Measurements from ENCODE around the gene LBH. TPM values are rescaled to one million over a fixed set of nuclear protein-coding genes. Genes with fewer than 3 reads are reported as not detected.

LBH gene
- total RNA-seq, 1 experiment from 2014 or later = 1.2 TPM

GRCh38 chr2:30275256-30275655, 43.9 kb downstream of the LBH start:
- ATAC-seq (no peak), DNase-seq (ENCODE audit: low read depth, low spot score) (no peak)
- no peaks in the 10 kb centered on the region for H3K9me2 ChIP-seq (ENCODE audit: insufficient read depth)
- H2AFZ ChIP-seq (ENCODE audit: low read depth, low read length, poor library complexity, severe bottlenecking) = peak overlapping the region; percentile 5
- no peak overlapping the region for H3K27ac ChIP-seq (ENCODE audit: low read depth, low read length)
- ChIA-PET CTCF (no interaction called here), RAD21 (ENCODE audit: low non-redundant PET in 1 of 2, low total read pairs in 2 of 2, uncharacterized antibody in 2 of 2, unreplicated experiment in 2 of 2) (no interaction called here), POLR2A (no interaction called here)
- peaks cover 22 to 28% of the 10 kb centered on the region in 2 experiments for H3K4me1 ChIP-seq (ENCODE audit: control insufficient read depth in 1 of 2, insufficient read depth in 2 of 2, low read length in 2 of 2)
- no peaks in the 10 kb centered on the region for H3K9me3 ChIP-seq (ENCODE audit: control insufficient read depth in 1 of 2, insufficient read depth in 1 of 2, low read depth in 1 of 2, low read length in 2 of 2)
- intact Hi-C loops (cut with micrococcal nuclease) = no loop called here
- H3K9ac ChIP-seq (ENCODE audit: low read length) = no peak overlapping the region
- no peaks in the 10 kb centered on the region for H3K36me3 ChIP-seq (ENCODE audit: control insufficient read depth in 1 of 2, insufficient read depth in 2 of 2, low read length in 2 of 2)
- H4K20me1 ChIP-seq (ENCODE audit: insufficient read depth) = no peaks in the 10 kb centered on the region
- H3K27me3 ChIP-seq (ENCODE audit: insufficient read depth, low read length) = no peaks in the 10 kb centered on the region; the same call in 1 of the 2 replicates
- no TSS peak for BruUV-seq (replicated peaks)
- TF ChIP-seq CTCF (IDR thresholded peaks at IDR 0.05 in 2 of 3, conservative IDR thresholded peaks at IDR 0.05 in 1 of 3; ENCODE audit: borderline replicate concordance in 1 of 3, insufficient read depth in 1 of 3, low read depth in 2 of 3, low read length in 2 of 3) (no peak), REST (IDR thresholded peaks at IDR 0.05; ENCODE audit: low read depth) (no peak), CEBPB (IDR thresholded peaks at IDR 0.05; ENCODE audit: low read depth) (no peak), RAD21 (IDR thresholded peaks at IDR 0.05; ENCODE audit: low read depth) (no peak), FOSL1 (IDR thresholded peaks at IDR 0.05; ENCODE audit: low read depth) (no peak), ELF1 (IDR thresholded peaks at IDR 0.05; ENCODE audit: borderline replicate concordance, low read depth) (no peak), ZNF274 (IDR thresholded peaks at IDR 0.05; ENCODE audit: low read depth, low read length) (no peak), EZH2phosphoT487 (IDR thresholded peaks at IDR 0.05; ENCODE audit: borderline replicate concordance) (no peak), SP1 (IDR thresholded peaks at IDR 0.05; ENCODE audit: low read depth) (no peak), EZH2 (IDR thresholded peaks at IDR 0.05) (no peak), JUND (IDR thresholded peaks at IDR 0.05) (no peak), ZFX (IDR thresholded peaks at IDR 0.05) (no peak), ATF3 (IDR thresholded peaks at IDR 0.05) (no peak), EGR1 (IDR thresholded peaks at IDR 0.05; ENCODE audit: low read depth) (no peak), YY1 (IDR thresholded peaks at IDR 0.05; ENCODE audit: extremely low read depth, insufficient replicate concordance, low read depth, low read length) (no peak), CBX3 (IDR thresholded peaks at IDR 0.05; ENCODE audit: low read depth) (no peak)
- H3K4me2 ChIP-seq (ENCODE audit: low read length) = peak overlapping the region; percentile 58
- H3K4me3 ChIP-seq (replicated peaks in 1 of 2; ENCODE audit: low read depth in 1 of 2, low read length in 2 of 2) = no peak overlapping the region
- no peaks in the 10 kb centered on the region for H3K79me2 ChIP-seq (ENCODE audit: insufficient read depth, low read length)
